OCI-LY1 (cell line): ENCODE results near the gene PSMC4.

Experiments used
- H2AFZ ChIP-seq: fragments of 200-600 bp; sonication (generic), shearing (Covaris generic); 2 replicates; pipeline ENCODE4 v1.6.0; 2014; ENCODE audit warnings: antibody characterized with exemption, mild to moderate bottlenecking, low read length
- H3F3A ChIP-seq: fragments of 200-600 bp; sonication (generic), shearing (Covaris generic); 2 replicates; pipeline ENCODE4 v1.6.0; 2014; ENCODE audit warnings: mild to moderate bottlenecking, antibody characterized with exemption, low read length, moderate library complexity; ENCODE audit not compliant: insufficient read depth
- H3K27ac ChIP-seq: fragments of 200-600 bp; sonication (generic); 2 replicates; pipeline ENCODE4 v1.5.1; 2014; ENCODE audit warnings: low read length, mixed run types, mild to moderate bottlenecking, low read depth; ENCODE audit not compliant: poor library complexity, severe bottlenecking
- H3K27me3 ChIP-seq: fragments of 200-600 bp; sonication (generic); 2 replicates; pipeline ENCODE4 v1.6.0; 2014; ENCODE audit warnings: antibody characterized with exemption, mild to moderate bottlenecking, low read length, moderate library complexity; ENCODE audit not compliant: insufficient read depth
- H3K36me3 ChIP-seq: fragments of 200-600 bp; sonication (generic); 2 replicates; pipeline ENCODE4 v1.6.1; 2014; ENCODE audit warnings: mild to moderate bottlenecking, antibody characterized with exemption, low read length, moderate library complexity, mixed read lengths; ENCODE audit not compliant: insufficient read depth
- H3K4me1 ChIP-seq: fragments of 200-600 bp; sonication (generic); 2 replicates; pipeline ENCODE4 v1.5.1; 2014; ENCODE audit warnings: mild to moderate bottlenecking, low read length, moderate library complexity; ENCODE audit not compliant: insufficient read depth, severe bottlenecking
- H3K4me2 ChIP-seq: fragments of 200-600 bp; sonication (generic), shearing (Covaris generic); 2 replicates; pipeline ENCODE4 v1.6.1; 2014; ENCODE audit warnings: low read length
- H3K4me3 ChIP-seq: fragments of 200-600 bp; sonication (generic); 2 replicates; pipeline ENCODE4 v1.5.1; 2014; ENCODE audit warnings: low read length, low read depth, mild to moderate bottlenecking, mixed read lengths; ENCODE audit not compliant: poor library complexity, severe bottlenecking
- H3K79me2 ChIP-seq: fragments of 200-600 bp; shearing (Covaris generic); 2 replicates; pipeline ENCODE4 v1.6.1; 2016; ENCODE audit warnings: mixed run types, low read length, mixed read lengths; ENCODE audit not compliant: insufficient read depth
- H3K9ac ChIP-seq: fragments of 200-600 bp; sonication (generic), shearing (Covaris generic); 2 replicates; pipeline ENCODE4 v1.6.1; 2014; ENCODE audit warnings: mild to moderate bottlenecking, low read length, mixed read lengths
- H3K9me2 ChIP-seq: fragments of 200-600 bp; sonication (generic), shearing (Covaris generic); 2 replicates; pipeline ENCODE4 v1.6.1; 2014; ENCODE audit warnings: low read depth, mild to moderate bottlenecking, low read length, mixed read lengths
- H3K9me3 ChIP-seq: fragments of 200-600 bp; shearing (Covaris generic); 2 replicates; pipeline ENCODE4 v1.6.1; 2014; ENCODE audit warnings: low read length, mixed read lengths
- H4K20me1 ChIP-seq: fragments of 200-600 bp; sonication (generic), shearing (Covaris generic); 2 replicates; pipeline ENCODE4 v1.6.0; 2016; ENCODE audit warnings: mild to moderate bottlenecking, low read length; ENCODE audit not compliant: insufficient read depth
- CTCF ChIP-seq: fragments of 200-600 bp; sonication (generic), shearing (Covaris generic); IDR thresholded peaks from 2 replicates; pipeline ENCODE4 v1.5.1; 2017; ENCODE audit warnings: mild to moderate bottlenecking, antibody characterized with exemption, low read length, moderate library complexity, mixed read lengths
- EZH2 ChIP-seq: fragments of 200-600 bp; sonication (generic), shearing (Covaris generic); IDR thresholded peaks from 2 replicates; pipeline ENCODE4 v1.8.0; 2017; ENCODE audit warnings: borderline replicate concordance, mixed run types, mild to moderate bottlenecking, antibody characterized with exemption, low read length, moderate library complexity, mixed read lengths

The PSMC4 gene

GRCh38 chr19:39995794-39996193 is 24.8 kb downstream of the PSMC4 start:
- no peaks in the 10 kb centered on the region for H3K27me3 ChIP-seq
- peaks cover 19% of the 10 kb centered on the region for H3K4me1 ChIP-seq
- H4K20me1 ChIP-seq, result no peaks in the 10 kb centered on the region
- peak overlapping the region; percentile 71 for H3K4me3 ChIP-seq
- H3K9me3 ChIP-seq, result peaks cover 19% of the 10 kb centered on the region
- H3K27ac ChIP-seq, result no peak overlapping the region
- H3K9ac ChIP-seq, result peak overlapping the region; percentile 74
- H3K36me3 ChIP-seq, result peaks cover 21% of the 10 kb centered on the region
- no peak overlapping the region for H2AFZ ChIP-seq
- peak overlapping the region; percentile 93 for H3K4me2 ChIP-seq
- TF ChIP-seq EZH2, result no peak
- TF ChIP-seq CTCF, result no peak
- peaks cover 16% of the 10 kb centered on the region for H3K79me2 ChIP-seq
- no peaks in the 10 kb centered on the region for H3K9me2 ChIP-seq
- no peaks in the 10 kb centered on the region for H3F3A ChIP-seq

GRCh38 chr19:39996218-39996810 is 25.3 kb downstream of the PSMC4 start:
- H4K20me1 ChIP-seq, result no peaks in the 10 kb centered on the region

GRCh38 chr19:39996811-39997637 is 26.1 kb downstream of the PSMC4 start, which contains the start of gene ZNF546:
Gene ZNF546 (plus strand): TSS chr19:39997060. CDS start chr19:39998327, 1,267 bp downstream.
- Histone ChIP-seq H2AFZ (0 out of 2 replicates have a peak within 1 kb of the TSS, but pooled peaks have one; percentile 37), H3F3A (no peaks in the 10 kb centered on the region), H4K20me1 (no peaks in the 10 kb centered on the region), H3K9me2 (no peaks in the 10 kb centered on the region), H3K9ac (peak within 1 kb of the TSS; percentile 74), H3K4me1 (peaks cover 19% of the 10 kb centered on the region), H3K9me3 (peaks cover 19% of the 10 kb centered on the region), H3K4me2 (peak within 1 kb of the TSS; percentile 93), H3K27ac (peak within 1 kb of the TSS; percentile 75), H3K4me3 (peak within 1 kb of the TSS; percentile 71), H3K36me3 (peaks cover 21% of the 10 kb centered on the region), H3K79me2 (peaks cover 8% of the 10 kb centered on the region), H3K27me3 (no peaks in the 10 kb centered on the region)
- TF ChIP-seq CTCF, result no peak
- no peak for TF ChIP-seq EZH2

More at GRCh38 chr19:39996218-39996810, 25.3 kb downstream of the PSMC4 start:
- H3K4me1 ChIP-seq, result peaks cover 19% of the 10 kb centered on the region
- H3K9ac ChIP-seq, result peak overlapping the region; percentile 74
- peak overlapping the region; percentile 71 for H3K4me3 ChIP-seq
- peaks cover 21% of the 10 kb centered on the region for H3K36me3 ChIP-seq
- peak overlapping the region; percentile 93 for H3K4me2 ChIP-seq
- H3K27me3 ChIP-seq, result no peaks in the 10 kb centered on the region
- H3K79me2 ChIP-seq, result peaks cover 11% of the 10 kb centered on the region
- H3K9me3 ChIP-seq, result peaks cover 19% of the 10 kb centered on the region
- no peaks in the 10 kb centered on the region for H3K9me2 ChIP-seq
- H3K27ac ChIP-seq, result peak overlapping the region; percentile 75
- H3F3A ChIP-seq, result no peaks in the 10 kb centered on the region
- H2AFZ ChIP-seq, result no peak overlapping the region
- no peak for TF ChIP-seq EZH2
- TF ChIP-seq CTCF, result no peak
